Erythroblast (primary cell): ENCODE data around the gene PDLIM4.

ENCODE experiments used
- GATA1 ChIP-seq: IDR thresholded peaks from 2 replicates; pipeline ENCODE4 v1.6.1; 2011; ENCODE audit warnings: low read depth, mild to moderate bottlenecking, control low read depth, low read length, moderate library complexity
- POLR2A ChIP-seq: IDR thresholded peaks from 2 replicates; pipeline ENCODE4 v1.6.1; 2011; ENCODE audit warnings: mild to moderate bottlenecking, low read length

DNA sequence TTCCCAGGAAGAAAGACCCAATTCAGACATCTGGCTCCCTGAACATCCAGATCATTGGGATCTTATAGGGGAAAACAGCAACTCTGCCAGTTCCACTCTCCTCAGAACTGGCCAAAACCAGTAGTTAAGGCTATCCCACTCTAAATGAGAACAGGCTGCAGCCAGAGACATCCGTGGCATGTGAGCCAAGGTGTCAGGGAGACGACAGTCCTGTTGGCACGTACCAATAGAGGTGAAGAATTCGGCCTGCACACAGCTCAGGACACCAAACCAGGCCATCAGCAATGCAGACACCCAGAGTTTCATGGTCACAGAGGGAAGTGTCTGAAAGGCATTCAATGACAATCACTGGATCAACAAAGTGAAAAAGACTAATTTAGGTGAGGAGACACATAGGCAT lies 39.2 kb upstream of the PDLIM4 start:
- TF ChIP-seq POLR2A = no peak
- TF ChIP-seq GATA1 = no peak
